D721Med (cell line): ENCODE data around the gene KDM7A.

Experiments used
- DNase-seq: peaks from one replicate; pipeline ENCODE4 v3.0.0; 2011; ENCODE audit warnings: low spot score; ENCODE audit not compliant: insufficient read length
- FAIRE-seq: peaks from 2 replicates; lab custom pipeline; 2011; peaks lifted over from hg19 to GRCh38; lab: Jason Lieb, UNC
- CTCF ChIP-seq: IDR thresholded peaks from 2 replicates; pipeline ENCODE4 v1.5.1; 2012; ENCODE audit warnings: mild to moderate bottlenecking, control low read depth; ENCODE audit not compliant: insufficient read depth; ENCODE audit errors: missing control alignments

The KDM7A gene, protein sequence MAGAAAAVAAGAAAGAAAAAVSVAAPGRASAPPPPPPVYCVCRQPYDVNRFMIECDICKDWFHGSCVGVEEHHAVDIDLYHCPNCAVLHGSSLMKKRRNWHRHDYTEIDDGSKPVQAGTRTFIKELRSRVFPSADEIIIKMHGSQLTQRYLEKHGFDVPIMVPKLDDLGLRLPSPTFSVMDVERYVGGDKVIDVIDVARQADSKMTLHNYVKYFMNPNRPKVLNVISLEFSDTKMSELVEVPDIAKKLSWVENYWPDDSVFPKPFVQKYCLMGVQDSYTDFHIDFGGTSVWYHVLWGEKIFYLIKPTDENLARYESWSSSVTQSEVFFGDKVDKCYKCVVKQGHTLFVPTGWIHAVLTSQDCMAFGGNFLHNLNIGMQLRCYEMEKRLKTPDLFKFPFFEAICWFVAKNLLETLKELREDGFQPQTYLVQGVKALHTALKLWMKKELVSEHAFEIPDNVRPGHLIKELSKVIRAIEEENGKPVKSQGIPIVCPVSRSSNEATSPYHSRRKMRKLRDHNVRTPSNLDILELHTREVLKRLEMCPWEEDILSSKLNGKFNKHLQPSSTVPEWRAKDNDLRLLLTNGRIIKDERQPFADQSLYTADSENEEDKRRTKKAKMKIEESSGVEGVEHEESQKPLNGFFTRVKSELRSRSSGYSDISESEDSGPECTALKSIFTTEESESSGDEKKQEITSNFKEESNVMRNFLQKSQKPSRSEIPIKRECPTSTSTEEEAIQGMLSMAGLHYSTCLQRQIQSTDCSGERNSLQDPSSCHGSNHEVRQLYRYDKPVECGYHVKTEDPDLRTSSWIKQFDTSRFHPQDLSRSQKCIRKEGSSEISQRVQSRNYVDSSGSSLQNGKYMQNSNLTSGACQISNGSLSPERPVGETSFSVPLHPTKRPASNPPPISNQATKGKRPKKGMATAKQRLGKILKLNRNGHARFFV

DNA sequence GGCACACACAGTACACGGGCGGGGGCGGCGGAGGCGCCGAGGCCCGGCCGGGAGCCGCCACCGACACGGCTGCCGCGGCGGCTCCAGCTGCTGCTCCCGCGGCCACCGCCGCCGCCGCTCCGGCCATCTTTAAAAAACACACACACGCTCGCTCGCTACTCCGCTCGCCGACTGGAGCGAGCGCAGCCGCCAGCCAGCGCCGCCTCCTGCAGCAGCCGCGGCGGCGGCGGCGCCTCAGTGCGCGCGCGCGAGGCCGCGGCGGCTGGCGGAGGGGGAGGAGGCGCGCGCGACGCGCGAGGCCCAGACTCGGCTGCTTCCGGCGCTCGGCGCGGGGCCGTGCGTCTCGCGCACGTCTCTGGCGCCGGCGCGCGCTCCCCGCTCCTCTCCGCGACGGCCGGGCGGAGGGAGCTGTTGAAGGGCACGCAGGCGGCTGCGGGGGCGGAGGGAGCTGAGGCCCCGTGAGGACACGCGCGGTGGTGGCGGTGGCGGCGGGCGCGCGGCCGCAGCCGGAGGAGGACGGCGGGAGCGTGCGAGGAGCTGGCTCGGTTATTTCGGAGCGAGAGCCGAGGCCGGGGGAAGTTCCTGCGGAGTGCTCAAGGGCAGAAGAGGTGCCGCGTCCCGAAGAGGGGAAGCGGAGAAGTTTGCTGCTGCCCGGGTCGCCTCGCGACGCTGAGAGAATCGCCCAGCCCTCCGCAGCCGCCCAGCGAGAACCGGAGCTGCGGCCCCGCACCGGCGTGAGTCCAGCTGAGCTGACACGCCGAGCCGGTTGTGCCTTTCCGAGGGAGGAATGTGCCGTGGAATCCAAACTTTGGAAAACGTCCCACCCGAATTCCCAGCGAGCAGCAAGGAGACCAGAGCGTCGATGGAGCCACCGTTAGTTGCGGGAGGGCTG is at the start of gene KDM7A:
KDM7A (minus strand) TSS at position 173 of the 892 bp plus-strand sequence; CDS start at position 127, 46 bp downstream.
- peak; percentile 62 for DNase-seq
- no peak for TF ChIP-seq CTCF
- FAIRE-seq, result no peak

- FAIRE-seq (no peak), DNase-seq (no peak)
- TF ChIP-seq CTCF, result no peak
These were observed 48.9 kb upstream of the KDM7A start for GRCh38 chr7:140225562-140226249.

DNA sequence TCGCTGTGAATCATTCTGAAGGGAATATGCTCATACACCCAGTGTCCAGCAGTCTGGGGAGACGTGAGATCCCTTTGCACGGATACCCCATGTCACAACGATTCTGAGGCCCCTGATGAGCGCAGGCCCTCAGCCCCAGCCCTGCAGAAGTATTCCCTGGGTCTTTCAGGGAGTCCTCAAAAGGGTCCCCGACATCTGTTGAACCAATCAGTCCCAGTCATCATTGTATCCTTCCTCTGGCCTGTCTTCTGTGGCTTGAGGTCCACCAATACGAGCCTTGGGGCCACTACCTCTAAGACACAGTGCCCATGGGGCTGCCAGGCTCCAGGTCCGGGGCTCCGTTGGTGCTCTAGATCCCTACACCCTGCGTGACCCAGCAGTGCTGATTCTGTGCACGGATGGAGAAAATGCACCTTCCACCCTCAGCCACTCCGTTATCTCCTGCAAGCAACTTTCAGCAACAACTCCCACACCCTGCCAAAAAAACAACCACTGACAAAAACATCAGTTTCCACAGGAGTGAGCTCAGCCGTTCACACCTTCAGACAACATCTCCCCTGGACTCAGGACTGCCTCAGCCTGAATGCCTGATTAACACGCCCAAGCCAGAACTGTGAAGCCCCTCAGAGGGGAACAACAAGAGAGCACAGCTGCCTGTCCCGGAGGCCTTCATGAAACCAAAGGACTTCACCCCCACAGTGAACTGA is 46.9 kb upstream of the KDM7A start:
- FAIRE-seq (no peak), DNase-seq (no peak)
- TF ChIP-seq CTCF, result no peak

DNA sequence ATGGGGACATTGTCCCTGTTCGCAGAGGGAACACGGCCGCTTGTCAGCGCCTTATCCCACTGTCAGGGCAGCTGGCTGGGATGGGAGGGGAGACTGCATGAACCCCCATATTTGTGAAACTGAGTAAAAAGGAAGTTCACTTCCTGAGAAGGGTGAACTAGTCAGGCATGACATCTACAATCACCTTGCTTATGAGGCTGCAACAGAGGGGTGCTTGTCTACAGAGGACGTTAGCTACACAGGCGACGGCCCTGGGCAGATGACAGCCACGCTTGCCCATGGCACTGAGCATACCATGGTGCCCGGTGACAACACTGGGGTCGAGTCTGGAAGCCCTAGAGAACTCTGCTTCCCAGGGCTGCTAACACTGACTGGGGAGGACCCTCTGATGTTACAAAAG is 46.0 kb upstream of the KDM7A start:
- no peak for TF ChIP-seq CTCF
- FAIRE-seq (no peak), DNase-seq (no peak)

DNA sequence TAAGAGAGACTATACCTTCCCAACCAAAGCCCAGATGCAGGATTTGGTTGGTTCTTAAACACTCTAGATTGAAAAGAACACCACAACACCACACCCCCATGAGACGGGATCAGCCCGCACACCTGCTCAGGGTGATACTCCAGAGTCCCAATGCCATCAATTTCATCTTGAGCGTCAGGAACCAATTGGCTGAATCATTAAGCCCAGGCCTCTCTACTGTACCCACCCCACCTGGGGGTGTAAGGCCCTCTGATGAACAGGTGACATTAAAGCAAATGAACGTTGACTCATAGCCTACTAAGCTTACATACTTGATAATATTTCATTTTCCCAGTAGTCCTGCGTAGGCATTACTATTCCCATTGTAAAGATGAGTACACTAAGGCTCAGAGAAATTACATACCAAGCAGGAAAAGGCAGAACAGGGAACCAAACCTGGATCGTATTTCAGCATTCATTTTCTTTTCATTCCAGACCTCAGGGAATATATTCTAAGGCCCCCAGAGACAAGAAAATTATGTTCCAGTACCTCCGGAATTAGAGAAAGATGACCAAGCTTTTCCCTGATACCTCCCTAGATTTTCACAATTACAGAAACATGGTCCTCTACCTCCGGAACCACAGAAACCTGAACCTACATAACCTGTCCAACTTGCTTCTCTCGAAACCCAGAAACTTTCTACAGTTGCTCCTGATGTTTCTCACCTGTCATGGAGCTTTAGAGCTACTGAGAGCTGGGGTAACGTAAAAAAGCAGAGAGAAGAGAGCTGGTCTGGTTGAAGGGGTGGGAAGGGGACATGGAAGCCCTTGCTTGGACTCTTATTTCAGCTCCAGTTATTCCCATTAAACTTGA is 43.1 kb upstream of the KDM7A start:
- DNase-seq (no peak), FAIRE-seq (no peak)
- no peak for TF ChIP-seq CTCF
